GM21529 (cell line): ENCODE measurements around the gene PAQR7.

Source experiments
- ATAC-seq: cut with Tn5 transposase; IDR thresholded peaks from one replicate; pipeline ENCODE4 v1.9.1; 2021; ENCODE audit not compliant: unreplicated experiment

Gene PAQR7

GRCh38 chr1:25874635-25875153, 814 bp downstream of the PAQR7 start:
- no peak for ATAC-seq

- ATAC-seq = no peak
These were observed 1.3 kb downstream of the PAQR7 start for GRCh38 chr1:25874209-25874608.

GRCh38 chr1:25873120-25873519, 2.4 kb downstream of the PAQR7 start:
- no peak for ATAC-seq

- ATAC-seq = no peak
These were observed 2.8 kb downstream of the PAQR7 start for GRCh38 chr1:25872713-25873112.

- no peak for ATAC-seq
These were observed 3.6 kb downstream of the PAQR7 start for GRCh38 chr1:25871704-25872494.

GRCh38 chr1:25871086-25871703, 4.3 kb downstream of the PAQR7 start:
- no peak for ATAC-seq

- no peak for ATAC-seq
These were observed 4.9 kb downstream of the PAQR7 start for GRCh38 chr1:25870614-25871013.

- ATAC-seq = no peak
These were observed 5.5 kb downstream of the PAQR7 start for GRCh38 chr1:25869909-25870606.

- no peak for ATAC-seq
These were observed 8.1 kb downstream of the PAQR7 start for GRCh38 chr1:25867210-25867991.

GRCh38 chr1:25866288-25866687, 9.2 kb downstream of the PAQR7 start:
- no peak for ATAC-seq

GRCh38 chr1:25864434-25864833, 11.1 kb downstream of the PAQR7 start:
- ATAC-seq = no peak

GRCh38 chr1:25863486-25864262, 11.8 kb downstream of the PAQR7 start:
- no peak for ATAC-seq

- ATAC-seq = no peak
These were observed 12.6 kb downstream of the PAQR7 start for GRCh38 chr1:25862785-25863485.

GRCh38 chr1:25861316-25862286, 13.9 kb downstream of the PAQR7 start:
- no peak for ATAC-seq

GRCh38 chr1:25858906-25859789, 16.4 kb downstream of the PAQR7 start, which contains the start of gene AUNIP:
TSS of gene AUNIP (minus strand) at chr1:25859457. CDS start at chr1:25859357, 100 bp downstream.
- peak; percentile 72 for ATAC-seq

GRCh38 chr1:25858494-25858893, 17.0 kb downstream of the PAQR7 start:
- no peak for ATAC-seq

- no peak for ATAC-seq
These were observed 18.7 kb downstream of the PAQR7 start for GRCh38 chr1:25856856-25857255.
